Measurements from ENCODE around the gene KRTAP12-1. TPM values are rescaled to one million over a fixed set of nuclear protein-coding genes. Genes with fewer than 3 reads are reported as not detected.

Gene KRTAP12-1
- total RNA-seq = 10 to 100 TPM in 1 of 4 donors, 1 to 10 TPM in 1, not detected in 2; 6.0 to 32.1 TPM

- no peak within 1 kb of the TSS for H3K4me3 ChIP-seq
- 78% methylated on average over 11 of the region's 23 CpGs for WGBS
- peaks cover 14% of the 10 kb centered on the region for H3K27me3 ChIP-seq
- H3K9me3 ChIP-seq = no peaks in the 10 kb centered on the region
- TF ChIP-seq POLR2AphosphoS5 (IDR thresholded peaks at IDR 0.05) (no peak), POLR2A (IDR thresholded peaks at IDR 0.05) (no peak), CTCF (IDR thresholded peaks at IDR 0.05) (no peak), EP300 (IDR thresholded peaks at IDR 0.05) (no peak)
- H3K4me1 ChIP-seq = no peaks in the 10 kb centered on the region
- H3K36me3 ChIP-seq = no peaks in the 10 kb centered on the region
- no peak for DNase-seq (ENCODE audit: low spot score in 2 of 2)
- no peak within 1 kb of the TSS for H3K27ac ChIP-seq
These were observed at the start of gene KRTAP12-1 for GRCh38 chr21:44681861-44682579. Gene KRTAP12-1, minus strand, starts transcription at chr21:44682163. Its CDS starts 40 bp downstream, at chr21:44682123.

- Histone ChIP-seq H3K36me3 (no peaks in the 10 kb centered on the region), H3K27me3 (peaks cover 44% of the 10 kb centered on the region), H3K27ac (no peak overlapping the region), H3K4me3 (no peak overlapping the region), H3K9me3 (no peaks in the 10 kb centered on the region), H3K4me1 (no peaks in the 10 kb centered on the region)
- WGBS = 66% methylated on average over 9 of the region's 9 CpGs
- DNase-seq (ENCODE audit: low spot score in 2 of 2) = peak in 1 of 2 donors; percentile 37
- no peak for TF ChIP-seq CTCF (IDR thresholded peaks at IDR 0.05)
These were observed 49.1 kb upstream of the KRTAP12-1 start for GRCh38 chr21:44730951-44731579.

- TF ChIP-seq EP300 (IDR thresholded peaks at IDR 0.05) (no peak), CTCF (IDR thresholded peaks at IDR 0.05) (no peak), POLR2A (IDR thresholded peaks at IDR 0.05) (no peak), POLR2AphosphoS5 (IDR thresholded peaks at IDR 0.05) (no peak)
These were observed 48.0 kb upstream of the KRTAP12-1 start for GRCh38 chr21:44730028-44730395.

GRCh38 chr21:44729336-44730027 lies 47.5 kb upstream of the KRTAP12-1 start:
- peak; percentile 43 to 74 for DNase-seq (ENCODE audit: low spot score in 2 of 2)
- no peak overlapping the region for H3K27ac ChIP-seq
- WGBS = 84% methylated on average over 9 of the region's 23 CpGs
- H3K27me3 ChIP-seq = peaks cover 50% of the 10 kb centered on the region
- H3K36me3 ChIP-seq = no peaks in the 10 kb centered on the region
- H3K9me3 ChIP-seq = no peaks in the 10 kb centered on the region
- TF ChIP-seq POLR2AphosphoS5 (IDR thresholded peaks at IDR 0.05) (no peak), POLR2A (IDR thresholded peaks at IDR 0.05) (no peak), CTCF (IDR thresholded peaks at IDR 0.05) (no peak), EP300 (IDR thresholded peaks at IDR 0.05) (no peak)
- no peak overlapping the region for H3K4me3 ChIP-seq
- H3K4me1 ChIP-seq = no peaks in the 10 kb centered on the region

More at GRCh38 chr21:44730028-44730395, 48.0 kb upstream of the KRTAP12-1 start:
- Histone ChIP-seq H3K9me3 (no peaks in the 10 kb centered on the region), H3K27ac (no peak overlapping the region), H3K4me1 (no peaks in the 10 kb centered on the region), H3K4me3 (no peak overlapping the region), H3K27me3 (peaks cover 48% of the 10 kb centered on the region), H3K36me3 (no peaks in the 10 kb centered on the region)
- peak; percentile 17 to 28 for DNase-seq (ENCODE audit: low spot score in 2 of 2)
- 87% methylated on average over 4 of the region's 7 CpGs for WGBS

GRCh38 chr21:44728716-44729115 lies 46.8 kb upstream of the KRTAP12-1 start:
- H3K36me3 ChIP-seq = no peaks in the 10 kb centered on the region
- 93% methylated on average over 14 of the region's 14 CpGs for WGBS
- peak; percentile 20 to 43 for DNase-seq (ENCODE audit: low spot score in 2 of 2)
- peaks cover 57% of the 10 kb centered on the region for H3K27me3 ChIP-seq
- H3K4me1 ChIP-seq = peaks cover 2% of the 10 kb centered on the region
- H3K4me3 ChIP-seq = no peak overlapping the region
- no peak overlapping the region for H3K27ac ChIP-seq
- no peaks in the 10 kb centered on the region for H3K9me3 ChIP-seq
- TF ChIP-seq EP300 (IDR thresholded peaks at IDR 0.05) = no peak
- TF ChIP-seq POLR2A (IDR thresholded peaks at IDR 0.05) = no peak
- TF ChIP-seq POLR2AphosphoS5 (IDR thresholded peaks at IDR 0.05) = no peak
- TF ChIP-seq CTCF (IDR thresholded peaks at IDR 0.05) = no peak

Measured in suprapubic skin (tissue), 4 donors.